ENCODE data around the gene KIF18A. TPM values are rescaled to one million over a fixed set of nuclear protein-coding genes. Genes with fewer than 3 reads are reported as not detected.

KIF18A gene
- total and polyA plus RNA-seq, 4 donors = 0.08 to 21.4 (median 0.20) TPM

GRCh38 chr11:28153586-28153985 is 45.6 kb upstream of the KIF18A start:
- H3K9me3 ChIP-seq (ENCODE audit: control insufficient read depth in 4 of 4, low read length in 3 of 4) = no peaks in the 10 kb centered on the region
- peaks cover 0 to 8% (median 3%) of the 10 kb centered on the region in 4 donors for H3K36me3 ChIP-seq (ENCODE audit: control insufficient read depth in 4 of 4, insufficient read depth in 3 of 4, low read depth in 1 of 4, low read length in 3 of 4)
- 99% methylated on average over 2 of the region's 2 CpGs for WGBS
- no peak overlapping the region for H3K9ac ChIP-seq (ENCODE audit: low read depth in 1 of 2, low read length in 2 of 2)
- no peaks in the 10 kb centered on the region for H3K4me1 ChIP-seq (ENCODE audit: control insufficient read depth in 4 of 4, insufficient read depth in 4 of 4, low read length in 3 of 4)
- TF ChIP-seq YY1 (IDR thresholded peaks at IDR 0.05) (no peak), RAD21 (IDR thresholded peaks at IDR 0.05) (no peak), HNF4A (conservative IDR thresholded peaks at IDR 0.05) (no peak), HNF4G (IDR thresholded peaks at IDR 0.05) (no peak), NR2F2 (IDR thresholded peaks at IDR 0.05) (no peak), FOXA1 (IDR thresholded peaks at IDR 0.05) (no peak), TAF1 (conservative IDR thresholded peaks at IDR 0.05) (no peak), EGR1 (IDR thresholded peaks at IDR 0.05; ENCODE audit: low read depth in 2 of 2) (no peak), REST (IDR thresholded peaks at IDR 0.05) (no peak), GABPA (IDR thresholded peaks at IDR 0.05 in 1 of 2, conservative IDR thresholded peaks at IDR 0.05 in 1 of 2) (no peak), RXRA (IDR thresholded peaks at IDR 0.05) (no peak), CTCF (IDR thresholded peaks at IDR 0.05; ENCODE audit: low read depth, low read length, missing input control) (no peak), JUND (IDR thresholded peaks at IDR 0.05) (no peak), ZBTB33 (IDR thresholded peaks at IDR 0.05) (no peak), MAX (IDR thresholded peaks at IDR 0.05) (no peak), FOXA2 (IDR thresholded peaks at IDR 0.05) (no peak), SP1 (IDR thresholded peaks at IDR 0.05) (no peak)
- TF ChIP-seq, protein P1, sequence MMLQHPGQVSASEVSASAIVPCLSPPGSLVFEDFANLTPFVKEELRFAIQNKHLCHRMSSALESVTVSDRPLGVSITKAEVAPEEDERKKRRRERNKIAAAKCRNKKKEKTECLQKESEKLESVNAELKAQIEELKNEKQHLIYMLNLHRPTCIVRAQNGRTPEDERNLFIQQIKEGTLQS (IDR thresholded peaks at IDR 0.05) = no peak
- no peak overlapping the region for H3K4me3 ChIP-seq (ENCODE audit: low read depth in 1 of 3, low read length in 3 of 3)
- H3K27me3 ChIP-seq (ENCODE audit: control insufficient read depth in 4 of 4, insufficient read depth in 4 of 4, low read length in 3 of 4) = no peaks in the 10 kb centered on the region
- no peak for DNase-seq (ENCODE audit: low spot score)
- no peak overlapping the region for H3K27ac ChIP-seq (ENCODE audit: low read depth in 1 of 2, low read length in 2 of 2)
